ENCODE data around the gene HPX.

HPX gene

GRCh38 chr11:6458352-6459098 lies 17.7 kb upstream of the HPX start:
- DNase-seq (ENCODE audit: low read depth), result no peak

GRCh38 chr11:6457581-6458320 lies 17.0 kb upstream of the HPX start:
- no peak for DNase-seq (ENCODE audit: low read depth)

- DNase-seq (ENCODE audit: low read depth), result no peak
Measured at GRCh38 chr11:6456361-6457073, 15.7 kb upstream of the HPX start.

- no peak for DNase-seq (ENCODE audit: low read depth)
Measured at GRCh38 chr11:6455070-6455469, 14.3 kb upstream of the HPX start.

GRCh38 chr11:6453152-6453551 lies 12.4 kb upstream of the HPX start:
- no peak for DNase-seq (ENCODE audit: low read depth)

- no peak for DNase-seq (ENCODE audit: low read depth)
Measured at GRCh38 chr11:6452219-6452618, 11.4 kb upstream of the HPX start.

- no peak for DNase-seq (ENCODE audit: low read depth)
Measured at GRCh38 chr11:6448574-6448973, 7.8 kb upstream of the HPX start.

- no peak for DNase-seq (ENCODE audit: low read depth)
Measured at GRCh38 chr11:6443269-6444003, 2.6 kb upstream of the HPX start.

GRCh38 chr11:6442441-6442840 lies 1.7 kb upstream of the HPX start:
- no peak for DNase-seq (ENCODE audit: low read depth)

GRCh38 chr11:6438979-6439571 lies 1.7 kb downstream of the HPX start:
- peak; percentile 38 for DNase-seq (ENCODE audit: low read depth)

GRCh38 chr11:6437993-6438392 lies 2.8 kb downstream of the HPX start:
- no peak for DNase-seq (ENCODE audit: low read depth)

GRCh38 chr11:6437423-6437822 lies 3.4 kb downstream of the HPX start:
- no peak for DNase-seq (ENCODE audit: low read depth)

- no peak for DNase-seq (ENCODE audit: low read depth)
Measured at GRCh38 chr11:6433998-6434660, 6.7 kb downstream of the HPX start.

- peak; percentile 46 for DNase-seq (ENCODE audit: low read depth)
Measured at GRCh38 chr11:6431861-6432260, 8.9 kb downstream of the HPX start.

GRCh38 chr11:6427516-6427915 lies 13.3 kb downstream of the HPX start:
- DNase-seq (ENCODE audit: low read depth), result no peak

- DNase-seq (ENCODE audit: low read depth), result no peak
Measured at GRCh38 chr11:6420677-6421076, 20.1 kb downstream of the HPX start.

GRCh38 chr11:6419009-6419631 lies 21.7 kb downstream of the HPX start, which contains the start of gene APBB1:
Gene APBB1, minus strand, starts transcription at chr11:6419094. Its CDS starts 7,747 bp downstream, at chr11:6411347.
- no peak for DNase-seq (ENCODE audit: low read depth)

GRCh38 chr11:6418557-6419008 lies 22.2 kb downstream of the HPX start:
- DNase-seq (ENCODE audit: low read depth), result no peak

GRCh38 chr11:6417907-6418556 lies 22.8 kb downstream of the HPX start:
- DNase-seq (ENCODE audit: low read depth), result no peak

GRCh38 chr11:6415797-6416196 lies 25.0 kb downstream of the HPX start:
- DNase-seq (ENCODE audit: low read depth), result no peak
